C4-2B (cell line): ENCODE data around the gene CSKMT.
A peak's percentile ranks its signal among the peaks of the same experiment; 100 is the strongest.

Experiments
- H3K27ac ChIP-seq: fragments of 450-650 bp; 2 replicates; pipeline ENCODE4 v1.5.1; 2017
- ZFX ChIP-seq: fragments of 450-650 bp; IDR thresholded peaks from 2 replicates; pipeline ENCODE4 v1.6.1; 2017
- TF ChIP-seq, protein P1 (sequence below): fragments of 450-650 bp; conservative IDR thresholded peaks from 2 replicates; pipeline ENCODE4 v1.5.1; 2017; ENCODE audit warnings: mild to moderate bottlenecking

CSKMT gene

DNA sequence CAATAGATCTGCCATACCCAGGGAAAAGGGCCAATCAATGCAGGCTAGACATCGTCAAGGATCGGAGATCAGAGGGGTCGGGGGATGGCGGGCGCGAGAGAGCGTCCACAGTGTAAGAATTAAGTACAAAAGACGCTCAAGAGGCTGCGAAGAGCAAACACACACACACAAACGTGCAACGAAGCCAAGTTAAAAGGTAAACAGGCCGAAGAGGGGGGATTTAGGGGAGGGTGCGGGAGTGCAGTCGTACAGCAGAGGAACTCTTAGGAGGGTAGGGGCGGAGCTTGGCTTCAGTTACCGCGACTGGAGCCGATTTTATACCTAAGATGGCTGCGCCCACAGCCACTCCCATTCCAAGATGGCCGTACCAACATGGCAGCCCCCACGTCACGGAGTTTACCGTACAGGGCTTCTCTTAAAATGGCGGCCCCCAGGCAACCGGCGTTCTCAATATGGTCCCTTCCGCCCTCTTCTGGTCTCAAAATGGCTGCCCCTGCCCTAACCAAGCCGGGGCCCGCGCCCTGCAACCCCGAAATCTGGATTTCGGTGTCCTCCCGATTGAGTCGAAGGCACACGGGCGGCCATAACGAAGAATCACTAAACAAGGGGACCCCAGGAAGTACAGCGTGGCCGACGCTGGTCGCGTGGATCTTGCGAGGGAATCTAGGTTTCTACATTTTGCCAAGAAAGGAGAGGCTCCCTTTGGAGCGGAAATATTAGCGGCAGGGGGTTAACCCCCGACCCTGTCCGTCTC, 44.3 kb downstream of the CSKMT start:
- H3K27ac ChIP-seq: peak overlapping the region; percentile 75
- TF ChIP-seq, protein P1, sequence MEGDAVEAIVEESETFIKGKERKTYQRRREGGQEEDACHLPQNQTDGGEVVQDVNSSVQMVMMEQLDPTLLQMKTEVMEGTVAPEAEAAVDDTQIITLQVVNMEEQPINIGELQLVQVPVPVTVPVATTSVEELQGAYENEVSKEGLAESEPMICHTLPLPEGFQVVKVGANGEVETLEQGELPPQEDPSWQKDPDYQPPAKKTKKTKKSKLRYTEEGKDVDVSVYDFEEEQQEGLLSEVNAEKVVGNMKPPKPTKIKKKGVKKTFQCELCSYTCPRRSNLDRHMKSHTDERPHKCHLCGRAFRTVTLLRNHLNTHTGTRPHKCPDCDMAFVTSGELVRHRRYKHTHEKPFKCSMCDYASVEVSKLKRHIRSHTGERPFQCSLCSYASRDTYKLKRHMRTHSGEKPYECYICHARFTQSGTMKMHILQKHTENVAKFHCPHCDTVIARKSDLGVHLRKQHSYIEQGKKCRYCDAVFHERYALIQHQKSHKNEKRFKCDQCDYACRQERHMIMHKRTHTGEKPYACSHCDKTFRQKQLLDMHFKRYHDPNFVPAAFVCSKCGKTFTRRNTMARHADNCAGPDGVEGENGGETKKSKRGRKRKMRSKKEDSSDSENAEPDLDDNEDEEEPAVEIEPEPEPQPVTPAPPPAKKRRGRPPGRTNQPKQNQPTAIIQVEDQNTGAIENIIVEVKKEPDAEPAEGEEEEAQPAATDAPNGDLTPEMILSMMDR: no peak
- no peak for TF ChIP-seq ZFX

DNA sequence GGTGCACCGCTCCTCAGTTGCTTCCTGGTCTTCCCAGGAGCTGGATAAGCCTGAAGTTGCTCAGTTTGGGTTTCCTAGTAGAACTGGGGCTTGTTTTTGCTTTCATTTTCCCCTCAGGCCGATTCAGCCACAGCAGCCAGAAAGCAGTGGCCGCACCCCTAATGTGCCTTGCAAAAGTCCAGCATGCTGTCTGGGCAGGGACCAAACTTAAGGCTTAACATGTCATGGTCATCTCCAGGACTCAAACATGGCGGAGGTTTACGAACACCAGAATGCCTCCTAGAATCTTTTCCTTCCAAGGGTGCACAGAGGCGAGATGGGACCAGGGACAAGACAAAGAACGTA, 44.9 kb downstream of the CSKMT start:
- peak overlapping the region; percentile 75 for H3K27ac ChIP-seq
- no peak for TF ChIP-seq ZFX
- TF ChIP-seq, protein P1: no peak

DNA sequence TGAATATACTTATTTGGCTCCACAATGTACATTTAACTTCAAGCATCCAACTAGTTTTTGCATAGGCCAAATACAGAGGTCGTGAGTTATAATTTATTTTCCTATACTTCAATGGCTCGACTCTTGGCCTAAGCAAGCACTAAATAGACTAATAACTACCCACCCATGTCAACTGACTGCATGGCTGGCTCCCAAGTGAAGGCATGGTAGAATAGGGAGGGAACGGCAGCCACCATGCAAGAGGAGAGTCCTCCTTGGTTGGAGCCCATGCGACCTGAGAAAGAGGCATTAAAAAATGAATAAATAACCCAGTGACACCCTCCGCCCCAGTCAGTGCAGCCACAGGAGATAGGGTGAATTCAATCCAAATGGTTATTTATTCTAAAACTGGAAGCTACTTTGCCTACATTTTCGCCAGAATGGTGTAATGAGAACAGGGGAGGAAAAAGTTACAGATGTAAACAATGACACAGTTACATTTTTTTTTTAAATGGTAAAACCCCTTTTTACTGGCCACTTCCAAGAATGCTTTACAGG, 47.2 kb downstream of the CSKMT start:
- no peak overlapping the region for H3K27ac ChIP-seq
- TF ChIP-seq, protein P1: no peak

DNA sequence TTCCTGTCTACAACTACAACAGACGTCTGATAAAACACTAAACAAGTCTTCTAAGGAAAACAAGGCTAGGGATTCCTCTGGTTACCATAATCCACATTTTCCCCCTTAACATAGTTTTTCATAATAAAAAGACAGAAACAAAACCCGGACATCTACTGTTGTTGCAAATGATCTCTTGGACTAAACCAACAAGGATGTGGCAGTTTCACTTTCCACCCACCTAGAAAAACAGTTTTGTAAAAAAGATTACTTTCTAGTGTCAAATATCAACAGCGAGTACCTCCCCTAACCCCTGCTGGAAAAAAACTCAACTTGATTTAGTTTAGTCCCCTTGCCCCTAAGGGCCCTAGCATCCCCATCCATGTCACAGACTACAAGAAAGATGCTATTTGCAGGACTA, 47.7 kb downstream of the CSKMT start:
- no peak for TF ChIP-seq ZFX
- TF ChIP-seq, protein P1: no peak
- no peak overlapping the region for H3K27ac ChIP-seq

DNA sequence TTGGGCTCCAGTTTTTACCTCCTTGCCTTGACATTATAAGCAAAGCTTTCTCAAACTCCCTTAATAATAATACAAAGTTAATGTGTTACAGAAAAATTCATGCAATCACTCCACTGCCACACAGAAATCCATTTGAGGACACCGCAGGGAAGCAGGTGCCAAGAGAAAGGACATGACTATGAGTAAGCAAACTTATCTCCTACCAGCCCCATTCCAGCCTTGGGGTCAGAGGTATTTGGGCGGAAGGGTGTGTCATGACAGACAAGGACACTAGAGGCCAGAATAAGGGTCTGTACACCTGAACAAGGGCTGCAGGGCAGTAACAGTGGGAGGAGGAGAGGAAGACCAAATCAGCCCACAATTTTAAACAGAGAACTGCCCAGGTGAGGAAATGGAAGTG, 48.2 kb downstream of the CSKMT start:
- H3K27ac ChIP-seq: no peak overlapping the region
- no peak for TF ChIP-seq ZFX
- TF ChIP-seq, protein P1: no peak

DNA sequence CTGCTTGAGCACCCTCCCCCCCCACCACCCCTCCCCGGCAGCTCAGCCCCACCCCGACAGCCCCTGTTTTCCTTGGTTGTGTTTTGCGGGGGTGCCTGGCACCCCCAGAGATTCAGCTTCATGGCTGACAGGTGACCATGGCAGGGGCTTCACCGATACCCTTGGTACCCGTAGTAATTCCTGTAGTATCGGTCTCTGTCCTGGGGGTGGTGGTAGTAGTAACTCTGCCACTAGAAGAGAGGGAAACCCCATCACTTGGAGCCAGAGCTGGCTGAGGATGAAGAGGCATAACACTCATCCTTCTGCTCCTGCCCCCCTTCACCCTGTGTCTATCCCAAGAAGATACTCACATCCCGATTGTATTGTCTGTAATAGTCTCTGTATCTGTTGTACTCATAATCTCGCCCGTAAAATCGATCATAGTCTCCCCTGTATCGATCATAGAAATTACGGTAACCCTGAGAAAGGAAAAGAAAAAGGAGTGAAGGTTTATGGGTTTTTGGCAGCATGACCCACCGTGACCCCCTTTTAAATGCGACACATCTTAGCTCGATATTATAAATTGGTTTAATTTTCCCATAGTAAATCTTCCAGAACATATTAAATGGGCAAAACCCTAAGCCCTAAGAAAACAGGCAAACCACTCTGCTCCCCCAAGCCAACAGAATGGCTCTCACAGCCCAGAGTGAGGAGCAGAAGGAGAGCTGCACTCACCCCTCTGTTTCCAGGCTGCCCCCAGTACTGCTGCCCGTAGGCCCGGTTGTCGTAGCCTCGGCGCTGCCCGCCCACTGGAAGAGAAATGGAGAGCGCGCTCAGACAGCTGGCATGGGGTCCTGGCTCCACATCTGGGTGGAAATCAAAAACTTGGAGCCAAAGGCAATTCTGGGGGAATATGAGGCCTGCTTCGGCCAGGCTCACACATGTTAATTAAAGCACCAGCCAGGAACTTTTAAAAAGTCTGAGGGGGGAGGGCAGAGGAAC, 50.3 kb downstream of the CSKMT start:
- no peak overlapping the region for H3K27ac ChIP-seq
- TF ChIP-seq ZFX: no peak
- TF ChIP-seq, protein P1: no peak

DNA sequence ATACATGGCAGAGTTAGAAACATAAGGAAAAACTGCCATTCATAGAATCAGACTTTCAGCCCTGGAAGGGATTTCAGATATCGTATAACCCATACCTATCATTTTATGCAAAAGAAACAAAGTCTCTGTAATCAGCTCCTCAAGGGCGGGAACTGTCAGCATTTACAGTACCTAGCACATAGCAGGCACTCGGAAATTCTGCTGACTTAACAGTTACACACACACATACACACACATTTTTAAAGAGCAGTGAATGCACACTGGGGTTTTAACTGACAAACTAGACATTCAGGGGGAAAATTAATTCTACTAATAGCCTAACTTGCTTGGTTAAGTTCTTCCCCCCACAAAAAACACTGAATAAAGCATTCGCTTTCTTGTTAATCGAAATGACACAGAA, 51.1 kb downstream of the CSKMT start:
- TF ChIP-seq, protein P1: no peak
- no peak for TF ChIP-seq ZFX
- no peak overlapping the region for H3K27ac ChIP-seq
